Coronary artery (tissue), 2 donors: Measurements from ENCODE around the gene INPP5A.
A peak's percentile ranks its signal among the peaks of the same experiment; 100 is the strongest.

ENCODE experiments used
- DNase-seq: peaks from one replicate; pipeline ENCODE4 v3.0.0-alpha.2; 2017; ENCODE audit warnings: low spot score
- H3K27ac ChIP-seq, 2 donors: fragments of 200-600 bp; sonication (generic); one replicate each; pipeline ENCODE4 v1.5.1; 2016 to 2019
- H3K4me3 ChIP-seq: fragments of 200-600 bp; sonication (generic); 2 replicates; pipeline ENCODE4 v1.5.1; 2016; ENCODE audit warnings: mild to moderate bottlenecking, moderate library complexity
- TF ChIP-seq, protein P1 (sequence below): fragments of 200-600 bp; sonication (generic); IDR thresholded peaks from one replicate; pipeline ENCODE4 v1.5.1; 2019; ENCODE audit warnings: antibody characterized with exemption

Gene INPP5A

GRCh38 chr10:132781556-132781955, 244.0 kb downstream of the INPP5A start:
- Histone ChIP-seq H3K27ac (no peak overlapping the region), H3K4me3 (no peak overlapping the region)
- DNase-seq: no peak
- TF ChIP-seq, protein P1, sequence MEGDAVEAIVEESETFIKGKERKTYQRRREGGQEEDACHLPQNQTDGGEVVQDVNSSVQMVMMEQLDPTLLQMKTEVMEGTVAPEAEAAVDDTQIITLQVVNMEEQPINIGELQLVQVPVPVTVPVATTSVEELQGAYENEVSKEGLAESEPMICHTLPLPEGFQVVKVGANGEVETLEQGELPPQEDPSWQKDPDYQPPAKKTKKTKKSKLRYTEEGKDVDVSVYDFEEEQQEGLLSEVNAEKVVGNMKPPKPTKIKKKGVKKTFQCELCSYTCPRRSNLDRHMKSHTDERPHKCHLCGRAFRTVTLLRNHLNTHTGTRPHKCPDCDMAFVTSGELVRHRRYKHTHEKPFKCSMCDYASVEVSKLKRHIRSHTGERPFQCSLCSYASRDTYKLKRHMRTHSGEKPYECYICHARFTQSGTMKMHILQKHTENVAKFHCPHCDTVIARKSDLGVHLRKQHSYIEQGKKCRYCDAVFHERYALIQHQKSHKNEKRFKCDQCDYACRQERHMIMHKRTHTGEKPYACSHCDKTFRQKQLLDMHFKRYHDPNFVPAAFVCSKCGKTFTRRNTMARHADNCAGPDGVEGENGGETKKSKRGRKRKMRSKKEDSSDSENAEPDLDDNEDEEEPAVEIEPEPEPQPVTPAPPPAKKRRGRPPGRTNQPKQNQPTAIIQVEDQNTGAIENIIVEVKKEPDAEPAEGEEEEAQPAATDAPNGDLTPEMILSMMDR: no peak

- no peak overlapping the region for H3K4me3 ChIP-seq
Measured at GRCh38 chr10:132783165-132783939, 245.8 kb downstream of the INPP5A start.

DNA sequence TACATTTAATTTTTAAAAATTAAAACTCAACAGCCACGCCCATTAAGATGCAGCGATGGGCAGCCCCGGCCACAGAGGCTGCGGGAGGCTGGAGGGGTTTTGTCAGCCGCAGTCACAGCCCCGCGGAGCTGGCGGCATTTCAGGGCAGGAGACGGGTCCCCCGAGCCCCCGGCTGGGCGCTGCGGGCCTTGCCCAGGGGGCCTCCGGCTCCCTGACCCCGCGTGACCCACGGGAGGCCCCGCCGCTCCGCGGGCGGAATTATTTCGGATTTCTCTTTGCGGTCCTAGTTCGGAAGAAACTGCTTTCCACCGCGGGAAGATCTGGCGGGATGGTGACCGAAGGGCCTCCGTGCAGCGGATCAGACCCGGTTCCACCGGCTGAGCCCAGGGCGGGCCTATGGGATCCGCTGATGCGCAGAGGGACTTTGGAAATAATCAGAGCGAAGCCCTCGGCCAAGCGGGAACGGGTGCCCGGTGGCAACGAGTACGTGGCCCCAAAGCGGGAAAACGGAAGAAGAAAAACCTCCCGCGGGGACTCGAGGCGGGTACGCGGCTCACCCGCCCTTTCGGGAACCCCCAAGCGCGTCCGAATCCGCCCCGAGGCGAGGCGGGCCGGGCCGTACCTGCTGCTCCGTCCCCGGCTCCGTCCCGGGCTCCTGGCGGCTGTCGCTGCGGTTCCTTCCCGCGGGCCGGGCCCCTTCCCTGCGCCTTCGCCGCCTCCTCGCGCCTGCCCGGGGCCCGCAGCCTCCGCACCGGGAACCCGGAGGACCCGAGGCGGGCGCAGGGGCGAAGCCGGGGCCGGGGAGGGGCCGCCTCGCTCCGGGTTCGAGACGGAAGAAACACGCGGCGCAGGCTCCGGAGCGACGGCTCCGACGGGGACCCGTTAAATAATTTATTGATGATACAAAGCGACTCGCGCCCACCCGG, 246.6 kb downstream of the INPP5A start:
- TF ChIP-seq, protein P1: no peak
- no peak for DNase-seq
- Histone ChIP-seq H3K27ac (no peak overlapping the region), H3K4me3 (no peak overlapping the region)

More at GRCh38 chr10:132783165-132783939, 245.8 kb downstream of the INPP5A start:
- DNase-seq: no peak
- TF ChIP-seq, protein P1: no peak
- no peak overlapping the region for H3K27ac ChIP-seq

GRCh38 chr10:132784866-132785722, 247.5 kb downstream of the INPP5A start:
- Histone ChIP-seq H3K4me3 (peak overlapping the region; percentile 50), H3K27ac (no peak overlapping the region)
- no peak for DNase-seq

DNA sequence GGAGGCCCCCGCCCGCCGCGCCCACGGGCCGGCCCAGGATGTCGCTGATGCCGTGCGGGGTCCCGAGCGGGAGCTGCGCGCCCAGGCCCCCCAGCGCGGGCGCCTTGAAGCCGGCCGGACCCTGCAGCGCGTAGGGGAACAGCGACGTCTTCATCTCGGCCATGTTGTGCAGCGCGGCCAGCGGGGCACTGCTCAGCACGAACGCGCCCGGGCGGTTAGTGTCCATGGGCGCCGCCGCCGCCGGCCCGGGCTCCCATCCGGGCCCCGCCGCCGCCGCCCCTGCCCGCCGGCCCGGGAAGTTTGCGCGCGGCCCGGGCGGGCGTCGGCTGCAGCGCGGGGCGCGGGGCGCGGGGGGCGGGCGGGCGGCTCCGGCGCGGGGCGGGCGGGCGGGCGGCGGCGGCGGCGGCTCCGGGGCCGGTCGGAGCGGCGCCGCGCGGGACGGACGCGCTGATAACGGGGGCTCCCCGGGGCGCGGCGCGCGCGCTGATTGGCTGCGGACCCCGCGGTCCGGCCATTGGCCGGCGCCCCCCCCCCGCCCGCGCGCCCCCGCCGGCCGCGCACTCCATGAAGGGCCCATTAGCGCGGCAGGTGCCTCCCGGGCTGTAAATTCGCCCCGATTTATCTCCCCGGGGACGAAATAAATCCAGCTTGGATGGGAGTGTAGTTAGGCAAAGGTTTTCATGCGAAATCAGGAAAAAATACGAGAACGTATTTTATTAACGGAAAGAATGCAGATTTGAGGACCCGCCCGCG, 248.3 kb downstream of the INPP5A start, which contains the start of gene NKX6-2:
NKX6-2 (minus strand) TSS at position 425 of the 753 bp plus-strand sequence; CDS start at position 226, 199 bp downstream.
- Histone ChIP-seq H3K4me3 (peak within 1 kb of the TSS; percentile 53), H3K27ac (no peak within 1 kb of the TSS)
- TF ChIP-seq, protein P1: no peak
- DNase-seq: no peak

More at GRCh38 chr10:132784866-132785722, 247.5 kb downstream of the INPP5A start:
- TF ChIP-seq, protein P1: no peak

DNA sequence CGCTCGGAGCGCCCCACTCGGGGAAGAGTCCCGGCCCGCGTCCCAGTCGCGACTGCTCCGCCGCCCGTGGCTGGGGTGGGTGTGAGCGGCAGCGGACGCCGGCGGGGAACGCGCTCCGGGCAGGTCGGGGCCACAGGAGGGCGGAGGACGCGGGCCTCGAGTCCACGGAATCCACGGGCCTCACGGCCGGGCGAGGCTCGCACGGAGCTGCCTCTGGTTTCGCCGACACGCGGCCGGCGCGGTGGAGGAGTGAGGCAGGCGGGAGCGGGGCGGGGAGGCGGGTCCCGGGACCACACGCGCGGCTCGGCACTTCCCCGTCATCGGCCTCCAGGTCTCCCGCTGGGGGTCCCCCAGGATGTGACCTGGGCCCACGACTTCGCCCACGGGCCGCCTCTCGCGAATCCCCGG, 248.9 kb downstream of the INPP5A start:
- TF ChIP-seq, protein P1: no peak
- peak overlapping the region; percentile 53 for H3K4me3 ChIP-seq
- no peak for DNase-seq

More for the DNA sequence above, 248.9 kb downstream of the INPP5A start:
- H3K27ac ChIP-seq: no peak overlapping the region
